Upper lobe of right lung (tissue), 1 donor: Measurements from ENCODE around the gene EFR3B. TPM values are rescaled to one million over a fixed set of nuclear protein-coding genes. Genes with fewer than 3 reads are reported as not detected.
"Not testable (repeated sequence)": the region's sequence is repeated elsewhere in the genome, so short reads cannot be mapped to it uniquely, and the experiment has no call there.

ENCODE experiments used
- ATAC-seq: fragments of 200-7000 bp; cut with Tn5 transposase; one replicate; pipeline ENCODE4 v1.9.1; 2020; ENCODE audit warnings: mild to moderate bottlenecking, moderate library complexity
- DNase-seq: peaks from one replicate; pipeline ENCODE4 v3.0.0-alpha.2; 2020
- H3K27ac ChIP-seq: fragments of 200-600 bp; one replicate; pipeline ENCODE4 v1.8.0; 2022
- H3K27me3 ChIP-seq: fragments of 200-600 bp; one replicate; pipeline ENCODE4 v1.8.0; 2022; ENCODE audit warnings: mild to moderate bottlenecking
- H3K36me3 ChIP-seq: fragments of 200-600 bp; one replicate; pipeline ENCODE4 v1.8.0; 2022
- H3K4me1 ChIP-seq: fragments of 200-600 bp; one replicate; pipeline ENCODE4 v1.8.0; 2022
- H3K4me3 ChIP-seq: fragments of 200-600 bp; one replicate; pipeline ENCODE4 v1.8.0; 2022; ENCODE audit warnings: mild to moderate bottlenecking
- H3K9me3 ChIP-seq: fragments of 200-600 bp; one replicate; pipeline ENCODE4 v1.8.0; 2022
- intact Hi-C: fragments of 100-400 bp; cut with DNase I; formaldehyde crosslinking; loops from one replicate; pipeline ENCODE4 v1.11.0; 2022
- long read RNA-seq: library from polyadenylated mRNA; unstranded; transcript quantifications from one replicate; pipeline ENCODE4 v2.0.0, GENCODE V29; 2021
- total RNA-seq: library from RNA; stranded (reverse); fragmentation: NEBNext Ultra II Directional; extraction: Animal tissue kit (Norgen Biotek cat#: 25700); gene quantifications from one replicate; pipeline ENCODE4 v1.2.1, GENCODE V29; 2021
- TF ChIP-seq, protein P1 (sequence below): fragments of 200-600 bp; IDR thresholded peaks from one replicate; pipeline ENCODE4 v1.8.0; 2022; ENCODE audit warnings: antibody characterized with exemption
- donor health status: DM: no; HTN: yes; CAD: no; lungs with severe emphysema.

The EFR3B gene, protein sequence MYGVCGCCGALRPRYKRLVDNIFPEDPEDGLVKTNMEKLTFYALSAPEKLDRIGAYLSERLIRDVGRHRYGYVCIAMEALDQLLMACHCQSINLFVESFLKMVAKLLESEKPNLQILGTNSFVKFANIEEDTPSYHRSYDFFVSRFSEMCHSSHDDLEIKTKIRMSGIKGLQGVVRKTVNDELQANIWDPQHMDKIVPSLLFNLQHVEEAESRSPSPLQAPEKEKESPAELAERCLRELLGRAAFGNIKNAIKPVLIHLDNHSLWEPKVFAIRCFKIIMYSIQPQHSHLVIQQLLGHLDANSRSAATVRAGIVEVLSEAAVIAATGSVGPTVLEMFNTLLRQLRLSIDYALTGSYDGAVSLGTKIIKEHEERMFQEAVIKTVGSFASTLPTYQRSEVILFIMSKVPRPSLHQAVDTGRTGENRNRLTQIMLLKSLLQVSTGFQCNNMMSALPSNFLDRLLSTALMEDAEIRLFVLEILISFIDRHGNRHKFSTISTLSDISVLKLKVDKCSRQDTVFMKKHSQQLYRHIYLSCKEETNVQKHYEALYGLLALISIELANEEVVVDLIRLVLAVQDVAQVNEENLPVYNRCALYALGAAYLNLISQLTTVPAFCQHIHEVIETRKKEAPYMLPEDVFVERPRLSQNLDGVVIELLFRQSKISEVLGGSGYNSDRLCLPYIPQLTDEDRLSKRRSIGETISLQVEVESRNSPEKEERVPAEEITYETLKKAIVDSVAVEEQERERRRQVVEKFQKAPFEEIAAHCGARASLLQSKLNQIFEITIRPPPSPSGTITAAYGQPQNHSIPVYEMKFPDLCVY
- total RNA-seq, result 10.7 TPM
- long read RNA-seq, full-length matches to known transcripts, result 1 of 5 reads
- long read RNA-seq, partial matches to known transcripts, result 0 of 5 reads
- long read RNA-seq, other reads (novel, unspliced or antisense), result 4 of 5 reads

DNA sequence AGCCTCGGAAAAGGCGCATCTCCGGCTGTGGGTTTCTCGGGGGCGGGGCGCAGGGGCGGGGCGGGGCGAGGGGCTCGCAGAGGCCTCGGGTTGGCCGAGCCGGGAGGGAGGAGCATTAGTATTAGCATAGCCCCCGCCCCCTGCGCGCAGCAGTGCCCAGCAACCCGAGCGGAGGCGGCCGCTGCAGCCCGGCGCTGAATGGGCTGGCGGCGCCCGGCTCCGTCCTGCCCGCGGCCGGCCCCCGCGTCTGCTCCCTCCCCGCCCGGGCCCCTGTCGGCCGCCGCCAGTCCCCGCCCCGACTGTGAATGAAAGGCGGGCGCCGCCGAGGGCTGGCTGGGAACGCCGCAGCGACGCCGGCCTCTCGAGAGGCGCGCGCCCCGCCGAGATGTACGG, at the start of gene EFR3B:
Gene EFR3B, plus strand, starts transcription at position 149 of the 393 bp plus-strand sequence. Its CDS starts 237 bp downstream, at position 386.
- no peaks in the 10 kb centered on the region for H3K9me3 ChIP-seq
- intact Hi-C loops, result no loop called here
- H3K27ac ChIP-seq, result peak within 1 kb of the TSS; percentile 67
- DNase-seq (peak; percentile 98), ATAC-seq (peak; percentile 98)
- peaks cover 19% of the 10 kb centered on the region for H3K4me1 ChIP-seq
- H3K4me3 ChIP-seq, result peak within 1 kb of the TSS; percentile 80
- TF ChIP-seq, protein P1, sequence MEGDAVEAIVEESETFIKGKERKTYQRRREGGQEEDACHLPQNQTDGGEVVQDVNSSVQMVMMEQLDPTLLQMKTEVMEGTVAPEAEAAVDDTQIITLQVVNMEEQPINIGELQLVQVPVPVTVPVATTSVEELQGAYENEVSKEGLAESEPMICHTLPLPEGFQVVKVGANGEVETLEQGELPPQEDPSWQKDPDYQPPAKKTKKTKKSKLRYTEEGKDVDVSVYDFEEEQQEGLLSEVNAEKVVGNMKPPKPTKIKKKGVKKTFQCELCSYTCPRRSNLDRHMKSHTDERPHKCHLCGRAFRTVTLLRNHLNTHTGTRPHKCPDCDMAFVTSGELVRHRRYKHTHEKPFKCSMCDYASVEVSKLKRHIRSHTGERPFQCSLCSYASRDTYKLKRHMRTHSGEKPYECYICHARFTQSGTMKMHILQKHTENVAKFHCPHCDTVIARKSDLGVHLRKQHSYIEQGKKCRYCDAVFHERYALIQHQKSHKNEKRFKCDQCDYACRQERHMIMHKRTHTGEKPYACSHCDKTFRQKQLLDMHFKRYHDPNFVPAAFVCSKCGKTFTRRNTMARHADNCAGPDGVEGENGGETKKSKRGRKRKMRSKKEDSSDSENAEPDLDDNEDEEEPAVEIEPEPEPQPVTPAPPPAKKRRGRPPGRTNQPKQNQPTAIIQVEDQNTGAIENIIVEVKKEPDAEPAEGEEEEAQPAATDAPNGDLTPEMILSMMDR, result no peak
- peaks cover 16% of the 10 kb centered on the region for H3K27me3 ChIP-seq
- H3K36me3 ChIP-seq, result no peaks in the 10 kb centered on the region

DNA sequence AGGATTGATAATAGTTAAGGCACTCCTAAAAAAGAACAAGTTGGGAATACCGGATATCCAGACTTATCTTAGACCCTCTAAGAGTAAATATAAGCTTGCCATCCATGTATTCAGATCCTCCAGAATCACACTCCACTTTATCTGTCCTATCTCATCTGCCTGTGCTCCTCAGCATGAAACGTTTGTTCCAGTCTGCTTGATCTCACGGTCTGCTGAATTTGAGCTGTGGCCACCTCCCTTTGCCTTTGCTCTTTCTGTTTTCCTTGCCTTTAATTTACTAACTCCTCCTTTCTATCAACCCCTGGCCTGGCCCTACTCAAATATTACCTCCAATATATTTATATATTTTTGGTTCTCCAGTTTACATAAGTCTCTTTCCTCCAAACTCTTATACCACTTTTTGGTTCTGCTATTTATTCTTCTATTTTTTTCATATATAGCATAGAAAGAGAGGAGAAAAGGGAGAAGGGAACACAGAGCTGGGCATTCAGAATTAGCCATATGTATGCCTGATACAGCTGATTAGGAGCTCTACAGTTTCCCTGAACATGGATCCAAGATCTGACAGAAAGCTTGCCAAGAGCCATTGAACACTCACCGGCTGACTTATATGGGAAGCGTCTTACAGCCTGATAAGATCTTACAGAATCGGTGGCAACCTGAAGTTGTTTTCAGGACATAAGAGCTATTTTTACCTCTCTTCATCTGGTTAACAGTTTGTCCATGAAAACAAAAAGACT, 48.3 kb upstream of the EFR3B start:
- Histone ChIP-seq H3K36me3 (no peaks in the 10 kb centered on the region), H3K27ac (no peak overlapping the region), H3K27me3 (no peaks in the 10 kb centered on the region), H3K4me1 (no peaks in the 10 kb centered on the region), H3K9me3 (no peaks in the 10 kb centered on the region), H3K4me3 (no peak overlapping the region)
- intact Hi-C loops, result no loop called here
- no peak for ATAC-seq
- TF ChIP-seq, protein P1, result no peak
- no peak for DNase-seq

DNA sequence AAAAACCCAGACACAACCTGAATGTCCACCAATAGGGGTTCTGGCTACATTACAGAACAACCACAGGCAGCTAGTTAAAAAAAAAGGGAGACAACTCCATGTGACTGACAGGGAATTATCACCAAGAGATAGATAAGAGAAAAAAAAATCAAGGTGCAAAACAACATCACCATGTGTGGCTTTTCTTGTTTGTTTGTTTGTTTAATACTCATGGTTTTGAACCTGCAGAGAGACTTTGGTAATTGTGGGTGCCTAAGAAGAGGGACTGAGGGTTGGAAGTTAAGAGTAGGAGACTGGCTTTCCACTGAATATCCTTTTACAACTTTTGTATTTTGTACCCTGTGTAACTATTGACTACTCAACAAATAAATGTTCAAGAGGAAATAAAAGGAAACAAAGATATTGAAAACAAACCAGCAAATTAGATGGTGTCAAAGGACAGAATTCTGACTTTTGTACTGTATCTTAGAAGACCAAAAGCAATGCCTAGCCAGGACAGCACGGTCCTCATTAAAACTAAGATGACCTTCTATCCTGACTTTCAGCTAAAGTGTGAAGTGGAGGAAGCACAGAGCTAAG, 47.6 kb upstream of the EFR3B start:
- Histone ChIP-seq H3K9me3 (no peaks in the 10 kb centered on the region), H3K4me3 (no peak overlapping the region), H3K27me3 (no peaks in the 10 kb centered on the region), H3K27ac (no peak overlapping the region), H3K36me3 (no peaks in the 10 kb centered on the region), H3K4me1 (no peaks in the 10 kb centered on the region)
- DNase-seq, result no peak
- intact Hi-C loops, result no loop called here
- ATAC-seq, result no peak
- TF ChIP-seq, protein P1, result no peak

DNA sequence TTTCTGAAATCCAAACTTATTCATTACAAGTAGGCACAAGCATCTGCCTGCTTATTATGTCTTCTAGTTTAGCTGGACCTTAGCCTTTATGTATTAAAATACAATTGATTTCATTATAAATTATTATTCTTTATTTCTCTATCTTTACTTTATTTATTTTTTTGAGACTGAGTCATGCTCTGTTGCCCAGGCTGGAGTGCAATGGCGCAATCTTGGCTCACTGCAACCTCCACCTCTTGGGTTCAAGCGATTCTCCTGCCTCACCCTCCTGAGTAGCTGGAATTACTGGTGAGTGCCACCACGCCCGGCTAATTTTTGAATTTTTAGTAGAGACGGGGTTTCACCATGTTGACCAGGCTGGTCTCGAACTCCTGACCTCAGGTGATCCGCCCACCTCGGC, 42.8 kb upstream of the EFR3B start:
- intact Hi-C loops, H3K4me1 ChIP-seq, H3K36me3 ChIP-seq, DNase-seq, H3K4me3 ChIP-seq, ATAC-seq, H3K9me3 ChIP-seq, H3K27ac ChIP-seq, H3K27me3 ChIP-seq: not testable (repeated sequence)

DNA sequence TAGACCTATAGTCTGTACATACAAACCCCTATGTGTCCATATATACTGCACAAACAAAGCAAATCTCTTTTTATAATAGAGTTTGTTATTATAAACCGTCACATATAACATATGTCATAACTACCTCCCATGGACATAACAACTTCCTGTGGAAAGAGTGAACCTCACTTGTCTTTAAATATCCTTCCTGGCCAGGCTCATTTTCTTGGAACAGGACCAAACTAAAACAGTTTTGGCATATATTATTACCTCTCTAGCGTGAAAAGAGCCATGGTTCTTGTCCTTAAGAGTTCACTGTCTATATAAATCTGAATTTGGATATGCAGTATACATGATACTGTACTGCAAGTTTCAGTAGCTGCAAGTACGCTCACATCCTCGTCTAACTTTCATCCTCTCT, 41.8 kb upstream of the EFR3B start:
- TF ChIP-seq, protein P1, result no peak
- H3K4me1 ChIP-seq, result no peaks in the 10 kb centered on the region
- ATAC-seq (no peak), DNase-seq (no peak)
- H3K27me3 ChIP-seq, result no peaks in the 10 kb centered on the region
- no peaks in the 10 kb centered on the region for H3K36me3 ChIP-seq
- no peak overlapping the region for H3K4me3 ChIP-seq
- intact Hi-C loops, result no loop called here
- no peak overlapping the region for H3K27ac ChIP-seq
- no peaks in the 10 kb centered on the region for H3K9me3 ChIP-seq
